Gastrocnemius medialis (tissue), 4 donors: Measurements from ENCODE around the gene HOOK1. TPM values are rescaled to one million over a fixed set of nuclear protein-coding genes. Genes with fewer than 3 reads are reported as not detected.

Experiments
- ATAC-seq, 2 donors: fragments of 150-250 bp; one replicate each; pipeline ENCODE4 v1.9.1; 2016
- DNase-seq, 2 donors: peaks; one replicate each; pipeline ENCODE4 v3.0.0-alpha.2; 2019
- H3K27ac ChIP-seq, 4 donors: fragments of 200-600 bp; sonication (generic); 1 replicate in 1 of 4; 2 replicates in 3 of 4; pipeline ENCODE4 v1.5.1; 2016 to 2018; ENCODE audit warnings: mild to moderate bottlenecking in 2 of 4, moderate library complexity in 1 of 4
- H3K27me3 ChIP-seq, 3 donors: fragments of 200-600 bp; sonication (generic) in 2 of 3; 1 replicate in 1 of 3; 2 replicates in 2 of 3; pipeline versions ENCODE4 v1.5.1 to v1.6.0; 2016 to 2019; ENCODE audit warnings: mild to moderate bottlenecking in 1 of 3, moderate library complexity in 1 of 3
- H3K36me3 ChIP-seq, 2 donors: fragments of 200-600 bp; sonication (generic) in 1 of 2; one replicate each; pipeline ENCODE4 v1.5.1; 2017 to 2018
- H3K4me1 ChIP-seq, 2 donors: fragments of 200-600 bp; sonication (generic) in 1 of 2; one replicate each; pipeline ENCODE4 v1.5.1; 2016 to 2017; ENCODE audit warnings: mild to moderate bottlenecking in 2 of 2
- H3K4me3 ChIP-seq, 4 donors: fragments of 200-600 bp; sonication (generic) in 3 of 4; 1 replicate in 1 of 4; 2 replicates in 3 of 4; pipeline ENCODE4 v1.5.1; 2016 to 2019; ENCODE audit warnings: mild to moderate bottlenecking in 2 of 4
- H3K9me3 ChIP-seq, 3 donors: fragments of 200-600 bp; sonication (generic) in 2 of 3; 1 replicate in 1 of 3; 2 replicates in 2 of 3; pipeline ENCODE4 v1.5.1; 2016 to 2019
- POLR2A ChIP-seq, 2 donors: fragments of 450-650 bp; IDR thresholded peaks; one replicate each; pipeline ENCODE4 v1.6.1; 2017; ENCODE audit warnings: antibody characterized with exemption in 2 of 2, mild to moderate bottlenecking in 2 of 2, moderate library complexity in 2 of 2
- in situ Hi-C, 4 donors: fragments of 200-750 bp; cut with MboI; loops; one replicate each; pipeline versions ENCODE4 v1.15.0 to v1.8.0; 2017; ENCODE audit warnings: low sequenced_read_pairs in 4 of 4
- intact Hi-C: fragments of 100-400 bp; cut with DNase I; formaldehyde crosslinking; loops from one replicate; pipeline ENCODE4 v1.15.1; 2023; ENCODE audit warnings: low total_unique reads
- total RNA-seq, 4 donors: library from RNA; depleted of rRNA; stranded (reverse); fragments of >200 nt; gene quantifications; one replicate each; pipeline versions ENCODE4 v1.1.0 to v1.2.3, GENCODE V29; 2016
- TF ChIP-seq, protein P1 (sequence below), 5 experiments: fragments of 450-650 bp in 3 of 5; fragments of 200-600 bp in 2 of 5; sonication (generic) in 2 of 5; IDR thresholded peaks in 4 of 5; conservative IDR thresholded peaks in 1 of 5; 1 replicate in 4 of 5; 2 replicates in 1 of 5; pipeline ENCODE4 v1.5.1; 2016 to 2019; ENCODE audit warnings: antibody characterized with exemption in 5 of 5, mild to moderate bottlenecking in 3 of 5, moderate library complexity in 3 of 5

HOOK1 gene
- total RNA-seq, 4 donors from 2014 or later = 0.07 to 2.1 (median 0.10) TPM; not detected in 1

DNA sequence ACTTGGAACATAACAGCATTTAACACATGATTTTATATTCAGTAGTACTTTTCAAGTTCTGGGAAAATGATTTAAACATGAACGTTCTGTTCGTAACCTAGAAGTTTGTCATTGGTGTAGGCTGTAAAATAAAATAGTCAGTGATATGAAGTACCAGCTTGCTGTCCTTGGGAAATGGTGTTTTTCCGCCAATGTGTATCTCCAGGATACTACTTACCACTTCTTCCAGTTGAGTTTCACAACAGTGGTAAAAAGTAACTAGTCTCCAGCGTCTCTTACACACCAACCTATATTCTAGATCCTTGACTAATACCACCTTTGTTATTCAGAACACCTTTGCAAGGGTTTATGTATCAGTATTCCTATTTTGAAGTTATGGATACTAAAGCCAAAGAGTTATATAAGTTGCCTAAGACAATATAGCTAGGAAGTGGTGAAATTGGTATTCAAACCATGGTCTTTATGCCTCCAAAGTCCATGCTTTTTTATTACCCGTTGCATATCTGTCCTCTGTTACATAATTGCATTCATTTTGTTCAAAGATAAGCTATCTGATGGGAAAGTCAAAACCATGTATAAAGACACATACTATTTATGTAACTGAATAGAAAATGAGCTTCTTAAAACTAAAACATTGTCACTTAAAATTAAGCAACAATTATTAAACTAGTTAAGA is 43.1 kb downstream of the HOOK1 start:
- TF ChIP-seq POLR2A (IDR thresholded peaks at IDR 0.05) = no peak
- TF ChIP-seq, protein P1, sequence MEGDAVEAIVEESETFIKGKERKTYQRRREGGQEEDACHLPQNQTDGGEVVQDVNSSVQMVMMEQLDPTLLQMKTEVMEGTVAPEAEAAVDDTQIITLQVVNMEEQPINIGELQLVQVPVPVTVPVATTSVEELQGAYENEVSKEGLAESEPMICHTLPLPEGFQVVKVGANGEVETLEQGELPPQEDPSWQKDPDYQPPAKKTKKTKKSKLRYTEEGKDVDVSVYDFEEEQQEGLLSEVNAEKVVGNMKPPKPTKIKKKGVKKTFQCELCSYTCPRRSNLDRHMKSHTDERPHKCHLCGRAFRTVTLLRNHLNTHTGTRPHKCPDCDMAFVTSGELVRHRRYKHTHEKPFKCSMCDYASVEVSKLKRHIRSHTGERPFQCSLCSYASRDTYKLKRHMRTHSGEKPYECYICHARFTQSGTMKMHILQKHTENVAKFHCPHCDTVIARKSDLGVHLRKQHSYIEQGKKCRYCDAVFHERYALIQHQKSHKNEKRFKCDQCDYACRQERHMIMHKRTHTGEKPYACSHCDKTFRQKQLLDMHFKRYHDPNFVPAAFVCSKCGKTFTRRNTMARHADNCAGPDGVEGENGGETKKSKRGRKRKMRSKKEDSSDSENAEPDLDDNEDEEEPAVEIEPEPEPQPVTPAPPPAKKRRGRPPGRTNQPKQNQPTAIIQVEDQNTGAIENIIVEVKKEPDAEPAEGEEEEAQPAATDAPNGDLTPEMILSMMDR (IDR thresholded peaks at IDR 0.05 in 4 of 5, conservative IDR thresholded peaks at IDR 0.05 in 1 of 5) = no peak
- no peaks in the 10 kb centered on the region for H3K9me3 ChIP-seq
- no peak overlapping the region for H3K27ac ChIP-seq
- in situ Hi-C loops (no loop called here), intact Hi-C loops (no loop called here)
- no peak overlapping the region for H3K4me3 ChIP-seq
- no peak for ATAC-seq
- no peaks in the 10 kb centered on the region for H3K27me3 ChIP-seq
- H3K36me3 ChIP-seq = no peaks in the 10 kb centered on the region
- no peak for DNase-seq
- no peaks in the 10 kb centered on the region for H3K4me1 ChIP-seq

DNA sequence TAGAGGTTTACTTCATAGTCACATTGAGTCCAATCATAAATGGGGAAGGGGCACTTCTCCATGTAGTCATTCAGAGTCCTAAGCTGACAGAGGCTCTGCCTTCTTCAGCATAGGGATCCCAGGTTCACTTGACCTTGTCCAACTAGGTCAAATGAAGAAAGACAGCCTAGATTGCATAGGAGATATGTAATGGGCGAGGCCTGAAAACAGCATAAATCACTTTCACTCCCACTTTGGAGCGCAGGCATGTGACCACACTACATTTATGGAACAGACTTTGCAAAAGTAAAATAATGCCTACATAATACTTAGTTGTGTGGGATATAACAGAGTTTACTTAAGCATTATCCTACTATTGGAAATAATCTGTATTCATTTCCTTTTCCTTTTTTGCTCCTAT is 51.7 kb downstream of the HOOK1 start:
- intact Hi-C loops (no loop called here), in situ Hi-C loops (no loop called here)
- no peaks in the 10 kb centered on the region for H3K36me3 ChIP-seq
- no peaks in the 10 kb centered on the region for H3K4me1 ChIP-seq
- DNase-seq = no peak
- no peaks in the 10 kb centered on the region for H3K9me3 ChIP-seq
- H3K27me3 ChIP-seq = no peaks in the 10 kb centered on the region
- no peak overlapping the region for H3K27ac ChIP-seq
- H3K4me3 ChIP-seq = no peak overlapping the region
- TF ChIP-seq, protein P1 (IDR thresholded peaks at IDR 0.05 in 4 of 5, conservative IDR thresholded peaks at IDR 0.05 in 1 of 5) = no peak
- TF ChIP-seq POLR2A (IDR thresholded peaks at IDR 0.05) = no peak
- ATAC-seq = no peak

DNA sequence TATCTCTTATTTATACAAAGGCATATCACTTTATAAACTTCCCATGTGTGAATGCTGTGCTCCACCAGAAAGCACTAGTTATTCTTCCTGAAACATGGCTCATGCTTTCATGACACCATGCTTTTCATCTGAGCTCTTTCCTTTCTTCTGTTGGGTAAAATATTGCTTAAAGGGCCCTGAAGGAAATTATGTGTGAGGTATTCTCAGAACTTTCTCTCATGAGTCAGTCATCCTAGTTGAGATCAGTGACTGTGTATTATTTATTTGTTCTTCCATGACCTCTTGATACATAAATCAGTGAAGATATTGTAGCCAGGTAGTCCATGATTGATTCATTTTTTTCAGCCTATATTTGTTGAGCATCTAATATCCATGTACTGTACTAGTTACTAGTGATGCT is 57.0 kb downstream of the HOOK1 start:
- intact Hi-C loops = no loop called here
- Histone ChIP-seq H3K4me3 (no peak overlapping the region), H3K36me3 (no peaks in the 10 kb centered on the region), H3K27me3 (no peaks in the 10 kb centered on the region), H3K4me1 (no peaks in the 10 kb centered on the region), H3K27ac (no peak overlapping the region), H3K9me3 (no peaks in the 10 kb centered on the region)
- TF ChIP-seq POLR2A (IDR thresholded peaks at IDR 0.05) = no peak
- TF ChIP-seq, protein P1 (IDR thresholded peaks at IDR 0.05 in 4 of 5, conservative IDR thresholded peaks at IDR 0.05 in 1 of 5) = no peak
- DNase-seq (no peak), ATAC-seq (no peak)
- in situ Hi-C loops = no loop called here

DNA sequence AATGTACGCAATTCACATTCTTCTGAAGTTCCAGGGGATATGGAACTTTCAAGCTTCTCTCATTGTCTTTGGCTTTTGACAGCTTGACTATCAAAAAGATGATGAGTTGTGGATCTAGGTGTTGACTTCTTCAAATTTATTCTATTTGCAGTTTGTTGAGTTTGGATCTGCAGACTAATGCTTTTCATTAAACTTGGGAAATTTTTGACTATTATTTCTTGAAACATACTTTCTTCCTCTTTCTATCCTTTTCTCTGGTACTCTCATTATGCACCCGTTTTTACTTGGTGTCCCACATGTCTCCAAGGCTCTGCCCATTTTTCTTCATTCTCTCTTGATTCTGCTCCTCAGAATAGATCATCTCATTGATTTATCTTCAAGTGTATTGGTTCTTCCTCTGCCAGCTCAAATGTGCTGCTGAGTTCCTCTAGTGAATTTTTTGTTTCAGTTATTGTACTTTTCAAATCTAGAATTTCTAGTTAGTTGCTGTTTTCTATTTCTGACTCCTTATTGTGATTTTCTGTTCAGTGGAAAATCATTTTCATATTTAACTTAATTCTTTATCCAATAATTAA is 62.4 kb downstream of the HOOK1 start:
- no peak for ATAC-seq
- DNase-seq = no peak
- TF ChIP-seq, protein P1 (IDR thresholded peaks at IDR 0.05 in 4 of 5, conservative IDR thresholded peaks at IDR 0.05 in 1 of 5) = no peak
- no peak for TF ChIP-seq POLR2A (IDR thresholded peaks at IDR 0.05)
- no peaks in the 10 kb centered on the region for H3K9me3 ChIP-seq
- no peaks in the 10 kb centered on the region for H3K4me1 ChIP-seq
- in situ Hi-C loops (no loop called here), intact Hi-C loops (no loop called here)
- H3K27ac ChIP-seq = no peak overlapping the region
- H3K36me3 ChIP-seq = no peaks in the 10 kb centered on the region
- H3K4me3 ChIP-seq = no peak overlapping the region
- H3K27me3 ChIP-seq = no peaks in the 10 kb centered on the region
